ENCODE results near the gene PRDM16.

Gene PRDM16

GRCh38 chr1:3339856-3340255 is 270.9 kb downstream of the PRDM16 start:
- Histone ChIP-seq H3K79me2 (ENCODE audit: insufficient read depth, low read length) (no peaks in the 10 kb centered on the region), H2AFZ (ENCODE audit: low read length) (no peak overlapping the region), H3K4me3 (ENCODE audit: low read depth, low read length, poor library complexity, severe bottlenecking) (no peak overlapping the region), H3K4me2 (ENCODE audit: low read length) (no peak overlapping the region), H3K9me2 (ENCODE audit: low read depth, low read length) (no peaks in the 10 kb centered on the region), H3K4me1 (ENCODE audit: insufficient read depth, low read length, severe bottlenecking) (no peaks in the 10 kb centered on the region), H3K9me3 (ENCODE audit: low read length) (0 out of 2 replicates have a peak, but pooled peaks cover 2% of the 10 kb centered on the region), H4K20me1 (ENCODE audit: insufficient read depth, low read length) (no peaks in the 10 kb centered on the region), H3K9ac (ENCODE audit: low read length) (no peak overlapping the region), H3K27me3 (ENCODE audit: insufficient read depth, low read length) (peaks cover 4% of the 10 kb centered on the region; the same call in 1 of the 2 replicates), H3K36me3 (ENCODE audit: insufficient read depth, low read length) (no peaks in the 10 kb centered on the region), H3F3A (ENCODE audit: insufficient read depth, low read length) (no peaks in the 10 kb centered on the region), H3K27ac (ENCODE audit: low read depth, low read length, poor library complexity, severe bottlenecking) (no peak overlapping the region)
- TF ChIP-seq CTCF (IDR thresholded peaks at IDR 0.05; ENCODE audit: low read length) (no peak), EZH2 (IDR thresholded peaks at IDR 0.05; ENCODE audit: borderline replicate concordance, low read length) (no peak)

GRCh38 chr1:3340548-3341235 is 271.7 kb downstream of the PRDM16 start:
- TF ChIP-seq EZH2 (IDR thresholded peaks at IDR 0.05; ENCODE audit: borderline replicate concordance, low read length), result no peak
- no peak for TF ChIP-seq CTCF (IDR thresholded peaks at IDR 0.05; ENCODE audit: low read length)
- Histone ChIP-seq H3F3A (ENCODE audit: insufficient read depth, low read length) (no peaks in the 10 kb centered on the region), H3K9me3 (ENCODE audit: low read length) (0 out of 2 replicates have a peak, but pooled peaks cover 2% of the 10 kb centered on the region)

GRCh38 chr1:3341236-3341994 is 272.4 kb downstream of the PRDM16 start:
- H2AFZ ChIP-seq (ENCODE audit: low read length), result no peak overlapping the region
- no peaks in the 10 kb centered on the region for H3K4me1 ChIP-seq (ENCODE audit: insufficient read depth, low read length, severe bottlenecking)
- H3K4me3 ChIP-seq (ENCODE audit: low read depth, low read length, poor library complexity, severe bottlenecking), result no peak overlapping the region
- H3K79me2 ChIP-seq (ENCODE audit: insufficient read depth, low read length), result no peaks in the 10 kb centered on the region
- H3K27ac ChIP-seq (ENCODE audit: low read depth, low read length, poor library complexity, severe bottlenecking), result no peak overlapping the region
- 0 out of 2 replicates have a peak, but pooled peaks cover 2% of the 10 kb centered on the region for H3K9me3 ChIP-seq (ENCODE audit: low read length)
- no peak overlapping the region for H3K4me2 ChIP-seq (ENCODE audit: low read length)
- no peak overlapping the region for H3K9ac ChIP-seq (ENCODE audit: low read length)
- H3K9me2 ChIP-seq (ENCODE audit: low read depth, low read length), result no peaks in the 10 kb centered on the region
- peaks cover 4% of the 10 kb centered on the region; the same call in 1 of the 2 replicates for H3K27me3 ChIP-seq (ENCODE audit: insufficient read depth, low read length)
- no peaks in the 10 kb centered on the region for H3K36me3 ChIP-seq (ENCODE audit: insufficient read depth, low read length)
- no peak for TF ChIP-seq EZH2 (IDR thresholded peaks at IDR 0.05; ENCODE audit: borderline replicate concordance, low read length)
- TF ChIP-seq CTCF (IDR thresholded peaks at IDR 0.05; ENCODE audit: low read length), result no peak
- no peaks in the 10 kb centered on the region for H3F3A ChIP-seq (ENCODE audit: insufficient read depth, low read length)
- no peaks in the 10 kb centered on the region for H4K20me1 ChIP-seq (ENCODE audit: insufficient read depth, low read length)

More at GRCh38 chr1:3340548-3341235, 271.7 kb downstream of the PRDM16 start:
- Histone ChIP-seq H3K4me3 (ENCODE audit: low read depth, low read length, poor library complexity, severe bottlenecking) (no peak overlapping the region), H3K4me1 (ENCODE audit: insufficient read depth, low read length, severe bottlenecking) (no peaks in the 10 kb centered on the region), H3K36me3 (ENCODE audit: insufficient read depth, low read length) (no peaks in the 10 kb centered on the region), H2AFZ (ENCODE audit: low read length) (no peak overlapping the region), H3K27me3 (ENCODE audit: insufficient read depth, low read length) (peaks cover 4% of the 10 kb centered on the region; the same call in 1 of the 2 replicates), H4K20me1 (ENCODE audit: insufficient read depth, low read length) (no peaks in the 10 kb centered on the region), H3K9ac (ENCODE audit: low read length) (no peak overlapping the region), H3K79me2 (ENCODE audit: insufficient read depth, low read length) (no peaks in the 10 kb centered on the region), H3K4me2 (ENCODE audit: low read length) (no peak overlapping the region), H3K27ac (ENCODE audit: low read depth, low read length, poor library complexity, severe bottlenecking) (no peak overlapping the region), H3K9me2 (ENCODE audit: low read depth, low read length) (no peaks in the 10 kb centered on the region)

Data from OCI-LY1 (cell line).